HCT116 (cell line): ENCODE results near the gene KCNIP3. TPM values are rescaled to one million over a fixed set of nuclear protein-coding genes. Genes with fewer than 3 reads are reported as not detected.
"Not testable (repeated sequence)": the region's sequence is repeated elsewhere in the genome, so short reads cannot be mapped to it uniquely, and the experiment has no call there.

Experiments
- ATAC-seq: fragments of 200-7000 bp; cut with Tn5 transposase; 2 replicates; pipeline ENCODE4 v1.9.1; 2020; ENCODE audit warnings: mild to moderate bottlenecking, moderate library complexity
- BruUV-seq: library from RNA; stranded (reverse); fragments of 400-500 nt; replicated peaks from 2 replicates; lab custom pipeline; 2021; lab: Mats Ljungman, UMichigan
- CTCF ChIA-PET: fragments of 300-600 bp; sonication (Branson Sonifier 250); formaldehyde crosslinking; loops from one replicate; lab custom pipeline; 2021; ENCODE audit warnings: antibody characterized with exemption; lab: Charles Lee
- POLR2A ChIA-PET: fragments of 300-600, 350-600 bp; sonication (Branson Sonifier 250); formaldehyde crosslinking; loops from one replicate; lab custom pipeline; 2021; ENCODE audit warnings: antibody characterized with exemption; lab: Charles Lee
- RAD21 ChIA-PET, 2 experiments: fragments of 300-600 bp; sonication (Branson Sonifier 250); formaldehyde crosslinking; loops; one replicate each; lab custom pipeline; 2023; ENCODE audit warnings: low total read pairs in 2 of 2; ENCODE audit not compliant: uncharacterized antibody in 2 of 2, unreplicated experiment in 2 of 2, low non-redundant PET in 1 of 2; lab: Charles Lee
- DNase-seq: peaks from one replicate; pipeline ENCODE4 v3.0.0-alpha.2; 2010; ENCODE audit warnings: low read depth, low spot score
- H2AFZ ChIP-seq: fragments of 200-600 bp; shearing (Covaris generic), sonication (generic); 2 replicates; pipeline ENCODE4 v1.6.1; 2017; ENCODE audit warnings: low read depth, mixed run types, mixed read lengths, antibody characterized with exemption, low read length; ENCODE audit not compliant: poor library complexity, severe bottlenecking
- H3K27ac ChIP-seq: 2 replicates; pipeline ENCODE4 v1.5.1; 2012; ENCODE audit warnings: low read depth, low read length
- H3K27me3 ChIP-seq: fragments of 200-600 bp; sonication (generic); 2 replicates; pipeline ENCODE4 v1.6.1; 2016; ENCODE audit warnings: mixed run types, low read length, mixed read lengths; ENCODE audit not compliant: insufficient read depth
- H3K36me3 ChIP-seq, 2 experiments: fragments of 200-500 bp in 1 of 2; fragments of 200-600 bp in 1 of 2; sonication (Bioruptor generic) in 1 of 2; sonication (generic) in 1 of 2; 2 replicates each; pipeline versions ENCODE4 v1.5.1 to v1.6.1; 2014 to 2016; ENCODE audit warnings: low read length in 2 of 2, inconsistent platforms in 1 of 2, mixed read lengths in 1 of 2, mixed run types in 1 of 2; ENCODE audit not compliant: insufficient read depth in 2 of 2, control insufficient read depth in 1 of 2
- H3K4me1 ChIP-seq, 2 experiments: fragments of 200-600 bp in 1 of 2; sonication (generic) in 1 of 2; 2 replicates each; pipeline versions ENCODE4 v1.5.1 to v1.6.1; 2012 to 2017; ENCODE audit warnings: low read length in 2 of 2, inconsistent platforms in 1 of 2, mild to moderate bottlenecking in 1 of 2, mixed read lengths in 1 of 2, mixed run types in 1 of 2, moderate library complexity in 1 of 2; ENCODE audit not compliant: insufficient read depth in 2 of 2, control insufficient read depth in 1 of 2
- H3K4me2 ChIP-seq: fragments of 200-600 bp; sonication (generic); 2 replicates; pipeline ENCODE4 v1.6.1; 2017; ENCODE audit warnings: mixed run types, low read length, mixed read lengths
- H3K4me3 ChIP-seq, 2 experiments: fragments of 200-600 bp in 1 of 2; sonication (generic) in 1 of 2; replicated peaks in 1 of 2; 2 replicates each; pipeline ENCODE4 v1.5.1; 2011 to 2016; ENCODE audit warnings: low read length in 2 of 2, control low read depth in 1 of 2, low read depth in 1 of 2, mild to moderate bottlenecking in 1 of 2, mixed read lengths in 1 of 2, mixed run types in 1 of 2
- H3K79me2 ChIP-seq: fragments of 200-600 bp; sonication (generic); 2 replicates; pipeline ENCODE4 v1.6.1; 2017; ENCODE audit warnings: mild to moderate bottlenecking, mixed run types, low read length, moderate library complexity, mixed read lengths; ENCODE audit not compliant: insufficient read depth
- H3K9ac ChIP-seq: fragments of 200-600 bp; sonication (generic); 2 replicates; pipeline ENCODE4 v1.6.1; 2016; ENCODE audit warnings: low read length, mixed read lengths
- H3K9me2 ChIP-seq: fragments of 200-600 bp; sonication (generic), shearing (Covaris generic); 2 replicates; pipeline ENCODE4 v1.6.1; 2017; ENCODE audit warnings: mixed run types, mild to moderate bottlenecking, moderate library complexity; ENCODE audit not compliant: insufficient read depth
- H3K9me3 ChIP-seq, 2 experiments: fragments of 200-500 bp in 1 of 2; fragments of 200-600 bp in 1 of 2; sonication (Bioruptor generic) in 1 of 2; sonication (generic) in 1 of 2; 2 replicates each; pipeline ENCODE4 v1.6.1; 2014 to 2017; ENCODE audit warnings: low read length in 2 of 2, mixed read lengths in 2 of 2, inconsistent platforms in 1 of 2, low read depth in 1 of 2, mild to moderate bottlenecking in 1 of 2, mixed run types in 1 of 2, moderate library complexity in 1 of 2; ENCODE audit not compliant: control insufficient read depth in 1 of 2, insufficient read depth in 1 of 2
- H4K20me1 ChIP-seq: fragments of 200-600 bp; sonication (generic), shearing (Covaris generic); 2 replicates; pipeline ENCODE4 v1.6.1; 2017; ENCODE audit warnings: mixed run types, mild to moderate bottlenecking, moderate library complexity; ENCODE audit not compliant: insufficient read depth
- ATF3 ChIP-seq: IDR thresholded peaks from 2 replicates; pipeline ENCODE4 v1.6.1; 2012
- ELF1 ChIP-seq: IDR thresholded peaks from 2 replicates; pipeline ENCODE4 v1.6.1; 2012; ENCODE audit warnings: low read depth, borderline replicate concordance
- EZH2phosphoT487 ChIP-seq: fragments of 200-600 bp; IDR thresholded peaks from 2 replicates; pipeline ENCODE4 v1.6.1; 2018; ENCODE audit warnings: antibody characterized with exemption, borderline replicate concordance
- JUND ChIP-seq: IDR thresholded peaks from 2 replicates; pipeline ENCODE4 v1.6.1; 2012
- SP1 ChIP-seq: IDR thresholded peaks from 2 replicates; pipeline ENCODE4 v1.6.1; 2012; ENCODE audit warnings: low read depth
- intact Hi-C: fragments of 100-400 bp; cut with micrococcal nuclease; formaldehyde crosslinking; loops from 2 replicates; pipeline ENCODE4 v1.10.0; 2022
- total RNA-seq: library from RNA; stranded (reverse); gene quantifications from one replicate; pipeline ENCODE4 v1.2.1, GENCODE V29; 2021; ENCODE audit not compliant: unreplicated experiment

Gene KCNIP3
- total RNA-seq, 1 experiment from 2014 or later = 3.1 TPM

GRCh38 chr2:95399061-95399460, 101.9 kb downstream of the KCNIP3 start (continued):
- TF ChIP-seq EZH2phosphoT487 = no peak

DNA sequence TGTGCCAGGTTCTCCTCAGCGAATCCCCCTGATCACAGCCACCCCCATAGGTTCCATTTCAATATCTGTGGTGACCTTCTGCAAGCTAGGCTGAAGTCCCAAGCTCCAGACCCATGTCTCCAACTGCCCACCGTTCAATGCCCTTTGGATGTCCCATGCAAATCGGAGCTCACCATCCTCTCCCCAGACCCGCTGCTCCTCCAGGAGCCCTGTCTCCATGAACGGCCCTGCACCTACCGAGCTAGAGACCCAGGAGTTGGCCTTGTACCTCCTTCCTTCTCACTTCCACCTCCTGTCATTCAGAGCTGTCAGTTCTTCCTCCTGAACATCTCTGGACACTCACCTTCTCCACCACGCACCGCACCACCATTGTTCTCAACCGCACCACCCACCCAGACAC, 104.3 kb downstream of the KCNIP3 start:
- RAD21 ChIA-PET = no interaction called here
- intact Hi-C loops = no loop called here
- POLR2A ChIA-PET = no interaction called here
- peak overlapping the region; percentile 93 for H3K4me2 ChIP-seq
- peaks cover 8 to 12% of the 10 kb centered on the region in 2 experiments for H3K4me1 ChIP-seq
- CTCF ChIA-PET = interaction anchor here (2.9 to 4.3 kb wide), 2 partner anchors 12 to 170 kb away, joined by 8 to 29 read pairs; no protein-coding TSS in a partner anchor
- H3K79me2 ChIP-seq = peaks cover 34% of the 10 kb centered on the region
- H3K9me3 ChIP-seq = no peaks in the 10 kb centered on the region
- H4K20me1 ChIP-seq = no peaks in the 10 kb centered on the region
- no peak overlapping the region for H2AFZ ChIP-seq
- TF ChIP-seq ELF1 = no peak
- TF ChIP-seq ATF3 = no peak
- no peak for TF ChIP-seq SP1
- TF ChIP-seq JUND = no peak
- ATAC-seq (no peak), DNase-seq (no peak)
- H3K4me3 ChIP-seq = peak overlapping the region; percentile 97 to 100
- H3K9me2 ChIP-seq = no peaks in the 10 kb centered on the region
- peak overlapping the region; percentile 47; the same call in 1 of the 2 replicates for H3K27ac ChIP-seq
- H3K9ac ChIP-seq = peak overlapping the region; percentile 96
- H3K27me3 ChIP-seq = no peaks in the 10 kb centered on the region
- H3K36me3 ChIP-seq = no peaks in the 10 kb centered on the region
- no TSS peak for BruUV-seq

DNA sequence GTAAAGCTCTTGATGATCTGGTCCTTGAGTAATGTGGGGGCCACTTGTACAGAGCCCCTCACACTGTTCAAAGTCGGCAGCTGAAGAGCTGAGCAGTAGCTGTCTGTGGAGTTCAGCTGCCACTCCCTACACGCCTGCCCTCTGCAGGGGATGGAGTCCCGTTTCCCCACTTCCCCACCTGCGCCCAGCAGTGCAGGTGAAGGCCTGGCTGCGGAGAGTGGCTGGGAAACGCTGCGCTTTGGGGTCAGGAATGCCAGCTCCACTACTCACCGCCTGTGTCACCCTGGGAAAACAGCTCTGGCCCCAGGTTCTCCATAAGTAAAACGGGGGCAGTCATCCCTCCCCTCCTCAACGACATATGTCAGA, 104.8 kb downstream of the KCNIP3 start:
- CTCF ChIA-PET = interaction anchor here (1.9 to 4.3 kb wide), 3 partner anchors 13 to 170 kb away, joined by 8 to 29 read pairs (median 8); no protein-coding TSS in a partner anchor

More for the DNA sequence above, 104.8 kb downstream of the KCNIP3 start:
- ATAC-seq = peak; percentile 36
- TSS peak; percentile 78 for BruUV-seq
- H3K27me3 ChIP-seq, H3K36me3 ChIP-seq, H3K9me2 ChIP-seq, intact Hi-C loops, DNase-seq, H3K9me3 ChIP-seq, H4K20me1 ChIP-seq: not testable (repeated sequence)
- H3K4me1 ChIP-seq = peaks cover 8 to 12% of the 10 kb centered on the region in 2 experiments
- H3K27ac ChIP-seq = peak overlapping the region; percentile 47; the same call in 1 of the 2 replicates
- H3K4me3 ChIP-seq = peak overlapping the region; percentile 97 to 100
- H3K79me2 ChIP-seq = peaks cover 34% of the 10 kb centered on the region
- ChIA-PET RAD21 (interaction anchor here in 1 of 2 experiments (1.3 kb wide), 1 partner anchor 170 kb away, joined by 3 read pairs; no protein-coding TSS in a partner anchor), POLR2A (interaction anchor here (1.7 kb wide), 2 partner anchors 13 to 15 kb away, joined by 4 to 5 read pairs; no protein-coding TSS in a partner anchor)
- H2AFZ ChIP-seq = peak overlapping the region; percentile 41
- H3K9ac ChIP-seq = peak overlapping the region; percentile 96
- H3K4me2 ChIP-seq = peak overlapping the region; percentile 93
